ENCODE data around the gene HBD.
A peak's percentile ranks its signal among the peaks of the same experiment; 100 is the strongest.

The HBD gene

DNA sequence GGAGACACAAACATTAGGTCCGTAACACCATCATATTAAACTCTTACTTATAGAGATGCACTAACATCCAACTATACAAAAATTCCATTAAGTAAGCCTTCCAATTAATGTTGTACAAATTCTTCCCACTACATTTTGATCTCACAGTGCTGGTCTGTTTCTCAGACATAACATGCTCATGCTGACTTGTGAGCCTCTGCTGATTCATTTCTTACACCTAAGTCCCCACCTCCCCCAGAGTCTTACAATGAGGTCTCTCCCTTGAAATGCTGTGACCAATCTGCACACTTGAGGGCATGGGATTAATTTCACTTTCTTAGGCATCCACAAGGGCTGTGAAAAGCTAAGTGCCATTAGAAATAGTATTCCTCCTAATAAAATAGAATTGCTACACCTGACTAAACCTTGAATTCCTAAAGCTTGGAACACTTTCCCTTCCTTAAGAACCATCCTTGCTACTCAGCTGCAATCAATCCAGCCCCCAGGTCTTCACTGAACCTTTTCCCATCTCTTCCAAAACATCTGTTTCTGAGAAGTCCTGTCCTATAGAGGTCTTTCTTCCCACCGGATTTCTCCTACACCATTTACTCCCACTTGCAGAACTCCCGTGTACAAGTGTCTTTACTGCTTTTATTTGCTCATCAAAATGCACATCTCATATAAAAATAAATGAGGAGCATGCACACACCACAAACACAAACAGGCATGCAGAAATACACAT lies 13.3 kb upstream of the HBD start:
- 100% methylated on average over 1 of the region's 3 CpGs for WGBS (ENCODE audit: insufficient coverage)
- Histone ChIP-seq H3K27ac (ENCODE audit: insufficient read depth in 1 of 2, low read depth in 1 of 2, low read length in 2 of 2, poor library complexity in 1 of 2, severe bottlenecking in 2 of 2) (peak overlapping the region in 1 of 2 experiments; percentile 71), H3K27me3 (replicated peaks in 2 of 5; ENCODE audit: control insufficient read depth in 4 of 5, insufficient read depth in 5 of 5, low read length in 4 of 5) (no peaks in the 10 kb centered on the region), H3K4me3 (ENCODE audit: control insufficient read depth in 1 of 7, extremely low read depth in 1 of 7, insufficient read depth in 4 of 7, low read depth in 2 of 7, low read length in 6 of 7) (no peak overlapping the region), H3K9me3 (ENCODE audit: control extremely low read depth in 1 of 5, control insufficient read depth in 4 of 5, insufficient read depth in 2 of 5, low read depth in 1 of 5, low read length in 4 of 5) (no peaks in the 10 kb centered on the region), H3K36me3 (ENCODE audit: control insufficient read depth in 4 of 4, insufficient read depth in 4 of 4, low read length in 3 of 4) (no peaks in the 10 kb centered on the region), H3K4me1 (ENCODE audit: control extremely low read depth in 1 of 4, control insufficient read depth in 4 of 4, insufficient read depth in 4 of 4, low read length in 3 of 4) (peaks cover 0 to 10% (median 3%) of the 10 kb centered on the region in 4 experiments)
- POLR2A ChIA-PET = no interaction called here
- no peak for DNase-seq
- CTCF ChIA-PET = no interaction called here

DNA sequence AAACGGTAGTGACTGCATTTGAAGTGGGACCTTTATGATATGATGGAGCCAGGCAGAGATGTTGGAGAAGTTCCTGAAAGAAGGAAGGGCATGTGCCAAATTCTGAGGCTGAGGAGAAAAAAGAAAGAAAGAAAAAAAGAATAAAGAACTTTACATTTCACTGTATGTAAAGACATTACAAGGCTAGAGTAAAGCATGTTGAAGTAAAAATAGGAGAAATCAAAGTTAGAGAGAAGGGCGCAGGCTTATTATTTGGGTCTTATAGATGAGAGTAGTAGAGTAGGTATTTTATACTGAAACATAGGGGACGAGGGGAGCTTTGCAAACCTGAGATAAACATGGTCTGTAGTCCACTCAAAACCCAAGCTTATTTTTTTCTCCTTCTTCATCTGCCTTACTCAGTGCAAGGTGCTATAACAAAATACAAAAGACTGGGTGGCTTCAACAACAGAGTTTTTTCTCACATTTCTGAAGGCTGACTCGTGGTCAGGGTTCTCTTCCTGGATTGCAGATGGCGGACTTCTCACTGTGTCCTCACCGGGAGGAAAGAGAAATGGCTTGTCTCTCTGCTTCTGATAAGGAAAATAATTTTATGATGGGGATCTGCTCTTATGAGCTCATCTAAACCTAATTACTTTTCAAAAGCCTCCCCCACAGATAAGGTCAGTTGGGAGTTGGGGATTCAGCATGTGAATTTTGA lies 12.6 kb upstream of the HBD start:
- Histone ChIP-seq H3K27ac (ENCODE audit: insufficient read depth in 1 of 2, low read depth in 1 of 2, low read length in 2 of 2, poor library complexity in 1 of 2, severe bottlenecking in 2 of 2) (peak overlapping the region in 1 of 2 experiments; percentile 71), H3K9me3 (ENCODE audit: control extremely low read depth in 1 of 5, control insufficient read depth in 4 of 5, insufficient read depth in 2 of 5, low read depth in 1 of 5, low read length in 4 of 5) (no peaks in the 10 kb centered on the region), H3K4me1 (ENCODE audit: control extremely low read depth in 1 of 4, control insufficient read depth in 4 of 4, insufficient read depth in 4 of 4, low read length in 3 of 4) (peaks cover 0 to 11% (median 4%) of the 10 kb centered on the region in 4 experiments), H3K36me3 (ENCODE audit: control insufficient read depth in 4 of 4, insufficient read depth in 4 of 4, low read length in 3 of 4) (no peaks in the 10 kb centered on the region), H3K27me3 (replicated peaks in 2 of 5; ENCODE audit: control insufficient read depth in 4 of 5, insufficient read depth in 5 of 5, low read length in 4 of 5) (no peaks in the 10 kb centered on the region), H3K4me3 (ENCODE audit: control insufficient read depth in 1 of 7, extremely low read depth in 1 of 7, insufficient read depth in 4 of 7, low read depth in 2 of 7, low read length in 6 of 7) (no peak overlapping the region)
- ChIA-PET CTCF (no interaction called here), POLR2A (no interaction called here)
- DNase-seq = no peak
- WGBS (ENCODE audit: insufficient coverage) = 92% methylated on average over 3 of the region's 6 CpGs

DNA sequence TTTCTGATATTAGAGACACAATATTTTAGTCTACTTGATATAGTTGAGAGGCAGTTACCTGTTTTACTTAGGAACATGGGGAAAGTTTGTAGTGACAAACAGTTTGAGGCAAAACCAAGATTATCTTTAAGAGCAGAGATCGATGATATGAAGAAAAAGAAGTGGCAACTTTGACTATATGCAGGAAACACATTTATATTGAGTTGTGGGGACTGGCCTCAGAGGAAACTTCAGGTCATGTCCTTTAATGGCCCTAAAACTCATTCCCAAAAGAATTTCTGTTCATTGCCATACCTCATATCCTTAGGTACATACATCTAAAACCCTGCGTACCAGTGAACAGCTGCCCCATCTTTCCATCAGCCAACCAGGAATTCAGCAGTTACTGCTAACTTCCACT lies 10.9 kb upstream of the HBD start:
- WGBS (ENCODE audit: insufficient coverage) = 90% methylated on average over 1 of the region's 2 CpGs
- peak in 1 of 3 donors; percentile 41 for DNase-seq
- CTCF ChIA-PET = no interaction called here
- Histone ChIP-seq H3K9me3 (ENCODE audit: control extremely low read depth in 1 of 5, control insufficient read depth in 4 of 5, insufficient read depth in 2 of 5, low read depth in 1 of 5, low read length in 4 of 5) (no peaks in the 10 kb centered on the region), H3K36me3 (ENCODE audit: control insufficient read depth in 4 of 4, insufficient read depth in 4 of 4, low read length in 3 of 4) (no peaks in the 10 kb centered on the region), H3K4me3 (ENCODE audit: control insufficient read depth in 1 of 7, extremely low read depth in 1 of 7, insufficient read depth in 4 of 7, low read depth in 2 of 7, low read length in 6 of 7) (no peak overlapping the region), H3K27ac (ENCODE audit: insufficient read depth in 1 of 2, low read depth in 1 of 2, low read length in 2 of 2, poor library complexity in 1 of 2, severe bottlenecking in 2 of 2) (peak overlapping the region in 1 of 2 experiments; percentile 0), H3K27me3 (replicated peaks in 2 of 5; ENCODE audit: control insufficient read depth in 4 of 5, insufficient read depth in 5 of 5, low read length in 4 of 5) (no peaks in the 10 kb centered on the region), H3K4me1 (ENCODE audit: control extremely low read depth in 1 of 4, control insufficient read depth in 4 of 4, insufficient read depth in 4 of 4, low read length in 3 of 4) (peaks cover 0 to 14% (median 6%) of the 10 kb centered on the region in 4 experiments)
- POLR2A ChIA-PET = no interaction called here

DNA sequence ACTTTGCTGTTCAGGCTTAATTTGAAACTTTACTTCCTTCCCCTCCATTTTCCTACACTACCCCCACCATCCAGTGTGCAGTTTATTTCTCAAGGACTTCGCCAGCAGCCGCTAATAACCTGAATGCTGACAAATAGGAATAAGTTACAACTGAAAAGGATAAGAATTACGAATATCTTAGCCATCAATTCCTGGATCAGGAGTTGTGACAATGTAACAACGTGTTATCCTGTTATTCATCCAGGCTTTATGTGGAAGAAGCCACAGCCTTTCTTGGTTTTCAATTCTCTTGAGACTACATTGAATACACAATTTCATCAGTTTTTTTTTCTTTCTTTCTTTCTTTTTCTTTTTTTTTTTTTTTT lies 9.5 kb upstream of the HBD start:
- no CpG with 5 or more reads among the region's 4 CpGs for WGBS (ENCODE audit: insufficient coverage)
- peak overlapping the region in 1 of 2 experiments; percentile 8 for H3K27ac ChIP-seq (ENCODE audit: insufficient read depth in 1 of 2, low read depth in 1 of 2, low read length in 2 of 2, poor library complexity in 1 of 2, severe bottlenecking in 2 of 2)
- H3K9me3 ChIP-seq (ENCODE audit: control extremely low read depth in 1 of 5, control insufficient read depth in 4 of 5, insufficient read depth in 2 of 5, low read depth in 1 of 5, low read length in 4 of 5) = no peaks in the 10 kb centered on the region
- H3K4me1 ChIP-seq (ENCODE audit: control extremely low read depth in 1 of 4, control insufficient read depth in 4 of 4, insufficient read depth in 4 of 4, low read length in 3 of 4) = peaks cover 0 to 14% (median 6%) of the 10 kb centered on the region in 4 experiments
- no peak overlapping the region for H3K4me3 ChIP-seq (ENCODE audit: control insufficient read depth in 1 of 7, extremely low read depth in 1 of 7, insufficient read depth in 4 of 7, low read depth in 2 of 7, low read length in 6 of 7)
- no peaks in the 10 kb centered on the region for H3K36me3 ChIP-seq (ENCODE audit: control insufficient read depth in 4 of 4, insufficient read depth in 4 of 4, low read length in 3 of 4)
- CTCF ChIA-PET = no interaction called here
- no peaks in the 10 kb centered on the region for H3K27me3 ChIP-seq (replicated peaks in 2 of 5; ENCODE audit: control insufficient read depth in 4 of 5, insufficient read depth in 5 of 5, low read length in 4 of 5)
- DNase-seq = no peak
- POLR2A ChIA-PET = no interaction called here

DNA sequence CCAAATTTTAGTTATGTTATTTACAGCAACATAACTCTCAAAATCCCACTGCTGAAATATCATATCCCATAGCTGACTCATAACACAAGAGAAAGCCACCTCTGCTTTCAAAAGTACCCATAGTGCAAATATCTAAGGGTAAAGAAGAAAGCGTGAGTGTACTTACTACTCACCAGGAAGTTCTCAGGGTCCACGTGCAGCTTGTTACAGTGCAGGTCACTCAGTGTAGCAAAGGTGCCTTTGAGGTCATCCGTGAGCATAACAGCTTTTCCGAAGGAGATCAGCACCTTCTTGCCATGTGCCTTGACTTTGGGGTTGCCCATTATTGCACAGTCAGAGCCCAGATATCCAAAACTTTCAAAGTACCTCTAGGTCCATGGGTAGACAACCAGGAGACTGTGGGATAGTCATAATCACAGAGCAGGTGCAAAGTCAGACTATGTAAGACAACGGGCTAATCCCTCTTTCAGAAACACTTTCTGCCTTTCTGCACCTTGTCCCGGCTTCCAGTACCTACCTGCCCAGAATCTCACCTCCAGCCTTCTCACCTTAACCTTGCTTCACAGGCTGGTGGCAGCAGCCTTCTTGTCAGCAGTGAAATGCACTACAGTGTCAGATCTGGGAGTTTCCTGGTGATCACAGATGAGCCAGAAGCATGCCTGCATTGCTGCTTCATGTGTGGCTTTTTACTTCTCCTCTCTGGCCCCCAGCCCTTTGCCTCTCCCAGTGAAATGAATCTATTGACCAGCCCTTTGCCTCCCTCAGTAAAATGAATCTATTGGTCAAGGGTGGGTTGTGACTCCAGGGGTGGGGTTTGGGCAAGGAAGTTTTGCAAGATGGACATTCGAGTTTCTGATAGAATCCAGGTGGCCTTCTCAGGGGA lies 8.9 kb upstream of the HBD start:
- no peak for DNase-seq
- Histone ChIP-seq H3K4me1 (ENCODE audit: control extremely low read depth in 1 of 4, control insufficient read depth in 4 of 4, insufficient read depth in 4 of 4, low read length in 3 of 4) (peaks cover 2 to 18% (median 6%) of the 10 kb centered on the region in 4 experiments), H3K36me3 (ENCODE audit: control insufficient read depth in 4 of 4, insufficient read depth in 4 of 4, low read length in 3 of 4) (no peaks in the 10 kb centered on the region), H3K27ac (ENCODE audit: insufficient read depth in 1 of 2, low read depth in 1 of 2, low read length in 2 of 2, poor library complexity in 1 of 2, severe bottlenecking in 2 of 2) (peak overlapping the region in 1 of 2 experiments; percentile 8), H3K9me3 (ENCODE audit: control extremely low read depth in 1 of 5, control insufficient read depth in 4 of 5, insufficient read depth in 2 of 5, low read depth in 1 of 5, low read length in 4 of 5) (no peaks in the 10 kb centered on the region), H3K4me3 (ENCODE audit: control insufficient read depth in 1 of 7, extremely low read depth in 1 of 7, insufficient read depth in 4 of 7, low read depth in 2 of 7, low read length in 6 of 7) (no peak overlapping the region), H3K27me3 (replicated peaks in 2 of 5; ENCODE audit: control insufficient read depth in 4 of 5, insufficient read depth in 5 of 5, low read length in 4 of 5) (no peaks in the 10 kb centered on the region)
- POLR2A ChIA-PET = no interaction called here
- CTCF ChIA-PET = no interaction called here
- 97% methylated on average over 7 of the region's 7 CpGs for WGBS (ENCODE audit: insufficient coverage)

DNA sequence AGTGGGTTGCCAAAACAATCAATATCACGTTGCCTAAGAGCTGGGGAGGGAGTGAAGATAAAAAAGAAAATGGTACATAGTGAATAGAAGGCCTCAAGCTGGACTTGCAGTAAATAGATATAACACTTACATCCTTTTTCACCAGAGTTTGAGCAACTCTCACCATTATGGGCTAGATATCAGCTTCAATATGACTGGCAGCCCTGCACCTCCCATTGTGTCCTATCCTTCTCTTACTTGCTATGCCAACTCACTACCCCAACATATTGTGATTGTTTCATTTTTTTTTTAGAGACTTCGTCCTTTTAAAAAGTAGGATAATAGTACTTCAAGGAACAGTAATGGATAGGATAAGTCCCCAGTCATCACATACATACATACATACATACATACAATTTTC lies 7.9 kb upstream of the HBD start:
- ChIA-PET POLR2A (no interaction called here), CTCF (no interaction called here)
- Histone ChIP-seq H3K4me1 (ENCODE audit: control extremely low read depth in 1 of 4, control insufficient read depth in 4 of 4, insufficient read depth in 4 of 4, low read length in 3 of 4) (peaks cover 2 to 17% (median 6%) of the 10 kb centered on the region in 4 experiments), H3K36me3 (ENCODE audit: control insufficient read depth in 4 of 4, insufficient read depth in 4 of 4, low read length in 3 of 4) (no peaks in the 10 kb centered on the region), H3K4me3 (ENCODE audit: control insufficient read depth in 1 of 7, extremely low read depth in 1 of 7, insufficient read depth in 4 of 7, low read depth in 2 of 7, low read length in 6 of 7) (no peak overlapping the region), H3K9me3 (ENCODE audit: control extremely low read depth in 1 of 5, control insufficient read depth in 4 of 5, insufficient read depth in 2 of 5, low read depth in 1 of 5, low read length in 4 of 5) (no peaks in the 10 kb centered on the region), H3K27me3 (replicated peaks in 2 of 5; ENCODE audit: control insufficient read depth in 4 of 5, insufficient read depth in 5 of 5, low read length in 4 of 5) (no peaks in the 10 kb centered on the region), H3K27ac (ENCODE audit: insufficient read depth in 1 of 2, low read depth in 1 of 2, low read length in 2 of 2, poor library complexity in 1 of 2, severe bottlenecking in 2 of 2) (no peak overlapping the region)
- DNase-seq = no peak
- no CpG with 5 or more reads among the region's 2 CpGs for WGBS (ENCODE audit: insufficient coverage)

Measured in common myeloid progenitor, CD34-positive (primary cell).